PC-3 (cell line): ENCODE data around the gene PKM.

Experiments used
- EZH2phosphoT487 ChIP-seq: fragments of 300-600 bp; sonication (generic); IDR thresholded peaks from 2 replicates; pipeline ENCODE4 v1.6.1; 2018; ENCODE audit warnings: mild to moderate bottlenecking, antibody characterized with exemption, low read length, borderline replicate concordance
- TF ChIP-seq, protein P1 (sequence below): fragments of 300-600 bp; sonication (generic); conservative IDR thresholded peaks from 2 replicates; pipeline ENCODE4 v1.5.1; 2017; ENCODE audit warnings: antibody characterized with exemption, low read depth, mild to moderate bottlenecking, low read length

DNA sequence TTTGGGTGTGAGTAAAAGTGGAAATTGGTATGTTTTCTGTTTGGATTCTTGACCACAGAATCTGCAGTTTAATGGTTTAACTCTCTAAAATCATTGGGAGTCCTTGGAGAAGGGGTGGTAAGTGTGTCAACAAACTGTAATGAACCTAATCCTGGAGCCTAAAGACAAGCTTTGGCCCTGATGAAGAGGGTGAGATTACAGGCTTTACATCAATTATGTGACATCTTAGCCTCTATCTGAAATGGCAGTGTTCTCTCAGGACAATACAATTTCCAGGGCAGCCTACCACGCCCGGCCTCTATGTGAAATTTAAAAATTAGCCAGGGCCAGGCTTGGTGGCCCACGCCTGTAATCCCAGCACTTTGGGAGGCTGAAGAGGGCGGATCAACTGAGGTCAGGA is 4.3 kb upstream of the PKM start:
- TF ChIP-seq, protein P1, sequence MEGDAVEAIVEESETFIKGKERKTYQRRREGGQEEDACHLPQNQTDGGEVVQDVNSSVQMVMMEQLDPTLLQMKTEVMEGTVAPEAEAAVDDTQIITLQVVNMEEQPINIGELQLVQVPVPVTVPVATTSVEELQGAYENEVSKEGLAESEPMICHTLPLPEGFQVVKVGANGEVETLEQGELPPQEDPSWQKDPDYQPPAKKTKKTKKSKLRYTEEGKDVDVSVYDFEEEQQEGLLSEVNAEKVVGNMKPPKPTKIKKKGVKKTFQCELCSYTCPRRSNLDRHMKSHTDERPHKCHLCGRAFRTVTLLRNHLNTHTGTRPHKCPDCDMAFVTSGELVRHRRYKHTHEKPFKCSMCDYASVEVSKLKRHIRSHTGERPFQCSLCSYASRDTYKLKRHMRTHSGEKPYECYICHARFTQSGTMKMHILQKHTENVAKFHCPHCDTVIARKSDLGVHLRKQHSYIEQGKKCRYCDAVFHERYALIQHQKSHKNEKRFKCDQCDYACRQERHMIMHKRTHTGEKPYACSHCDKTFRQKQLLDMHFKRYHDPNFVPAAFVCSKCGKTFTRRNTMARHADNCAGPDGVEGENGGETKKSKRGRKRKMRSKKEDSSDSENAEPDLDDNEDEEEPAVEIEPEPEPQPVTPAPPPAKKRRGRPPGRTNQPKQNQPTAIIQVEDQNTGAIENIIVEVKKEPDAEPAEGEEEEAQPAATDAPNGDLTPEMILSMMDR, result no peak
- no peak for TF ChIP-seq EZH2phosphoT487
